ENCODE data around the gene AIMP1.

AIMP1 gene

DNA sequence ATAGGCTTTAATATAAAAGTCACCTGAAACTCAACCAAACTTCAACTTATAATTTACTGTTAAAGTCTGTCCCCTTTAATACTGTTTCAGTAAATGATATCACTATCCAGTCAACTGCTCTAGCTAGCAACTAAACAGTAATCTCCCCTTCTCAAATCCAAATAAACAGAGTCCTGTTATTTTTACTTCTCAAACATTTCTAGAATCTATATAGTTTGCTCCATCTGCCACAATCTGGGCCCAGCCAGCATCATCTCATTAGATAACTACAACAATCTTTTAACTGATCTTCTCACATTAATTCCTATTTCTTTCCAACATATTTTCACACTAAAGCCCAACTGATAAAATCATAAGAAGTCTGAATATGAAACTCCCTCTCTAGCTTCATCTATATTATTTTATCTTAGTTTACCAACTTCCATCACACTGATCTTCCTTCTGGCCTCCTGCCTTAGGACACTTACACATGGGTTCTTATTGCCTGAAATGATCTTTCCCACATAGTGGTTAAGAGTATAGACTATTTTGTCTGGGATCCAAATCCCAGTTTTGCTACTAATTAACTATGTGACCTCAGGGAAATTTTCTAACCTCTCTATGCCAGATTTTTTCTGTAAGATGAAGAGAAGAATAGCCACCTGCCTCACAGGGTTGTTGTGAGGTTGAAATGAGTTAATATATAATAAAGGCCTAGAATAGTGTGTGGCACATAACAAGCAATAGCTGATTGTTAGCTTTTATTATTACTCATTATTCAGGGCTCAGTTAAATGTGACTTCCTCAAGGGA is 18.9 kb upstream of the AIMP1 start:
- no peak overlapping the region for H3K4me3 ChIP-seq (ENCODE audit: control insufficient read depth, low read depth, low read length)

GRCh38 chr4:106299977-106300376 is 16.4 kb upstream of the AIMP1 start:
- H3K4me3 ChIP-seq (ENCODE audit: control insufficient read depth, low read depth, low read length): no peak overlapping the region
- no peak for DNase-seq (ENCODE audit: low read depth)
- no peak for TF ChIP-seq CTCF (conservative IDR thresholded peaks at IDR 0.05; ENCODE audit: control insufficient read depth, insufficient read depth, low read depth, low read length)

More for the DNA sequence above, 18.9 kb upstream of the AIMP1 start:
- TF ChIP-seq CTCF (conservative IDR thresholded peaks at IDR 0.05; ENCODE audit: control insufficient read depth, insufficient read depth, low read depth, low read length): no peak
- no peak for DNase-seq (ENCODE audit: low read depth)

GRCh38 chr4:106301393-106302061 is 14.8 kb upstream of the AIMP1 start:
- DNase-seq (ENCODE audit: low read depth): peak; percentile 27
- H3K4me3 ChIP-seq (ENCODE audit: control insufficient read depth, low read depth, low read length): no peak overlapping the region
- TF ChIP-seq CTCF (conservative IDR thresholded peaks at IDR 0.05; ENCODE audit: control insufficient read depth, insufficient read depth, low read depth, low read length): no peak

DNA sequence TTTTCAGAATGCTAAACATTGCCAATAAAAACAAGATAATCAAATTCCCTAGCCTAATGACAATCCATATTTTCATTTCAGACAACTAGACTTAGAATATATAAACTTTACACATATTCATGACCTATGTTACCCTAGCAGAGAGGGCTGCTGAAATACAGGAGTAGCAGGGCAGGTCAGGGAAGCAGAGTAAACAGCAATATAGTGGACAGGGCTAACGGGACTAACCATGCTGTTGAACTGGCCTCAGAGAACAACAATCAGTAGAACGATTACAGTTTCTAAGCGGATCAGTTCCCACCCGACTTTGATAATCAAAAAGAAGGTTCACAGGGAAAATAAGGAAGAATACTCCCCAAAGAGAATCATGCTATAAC is 14.3 kb upstream of the AIMP1 start:
- H3K4me3 ChIP-seq (ENCODE audit: control insufficient read depth, low read depth, low read length): no peak overlapping the region
- no peak for DNase-seq (ENCODE audit: low read depth)
- no peak for TF ChIP-seq CTCF (conservative IDR thresholded peaks at IDR 0.05; ENCODE audit: control insufficient read depth, insufficient read depth, low read depth, low read length)

- DNase-seq (ENCODE audit: low read depth): no peak
- no peak overlapping the region for H3K4me3 ChIP-seq (ENCODE audit: control insufficient read depth, low read depth, low read length)
- no peak for TF ChIP-seq CTCF (conservative IDR thresholded peaks at IDR 0.05; ENCODE audit: control insufficient read depth, insufficient read depth, low read depth, low read length)
Observed at GRCh38 chr4:106303548-106304281, 12.6 kb upstream of the AIMP1 start.

DNA sequence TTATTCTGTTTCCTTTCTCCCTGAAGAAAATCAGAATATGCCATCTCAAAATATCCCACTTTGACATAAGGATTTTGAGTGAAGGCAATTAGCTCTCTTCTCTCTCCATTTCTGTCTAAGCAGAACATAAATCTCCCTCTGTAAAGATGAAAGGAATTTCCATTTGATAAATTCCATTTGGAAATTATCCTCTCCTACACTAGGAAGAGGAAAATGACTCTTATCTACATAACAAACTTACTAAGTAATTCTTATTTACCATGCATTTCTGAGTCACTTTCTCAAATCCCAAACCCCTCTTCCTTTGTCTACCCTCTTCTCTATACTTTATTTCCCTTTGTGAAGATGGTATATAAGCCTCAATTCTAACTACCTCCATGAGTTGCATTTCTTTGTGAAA is 11.7 kb upstream of the AIMP1 start:
- TF ChIP-seq CTCF (conservative IDR thresholded peaks at IDR 0.05; ENCODE audit: control insufficient read depth, insufficient read depth, low read depth, low read length): no peak
- DNase-seq (ENCODE audit: low read depth): no peak
- no peak overlapping the region for H3K4me3 ChIP-seq (ENCODE audit: control insufficient read depth, low read depth, low read length)
